PC-9 (cell line): ENCODE measurements around the gene KCTD21. TPM values are rescaled to one million over a fixed set of nuclear protein-coding genes. Genes with fewer than 3 reads are reported as not detected.

Source experiments
- BruUV-seq: library from RNA; stranded (reverse); fragments of 400-500 nt; replicated peaks from 2 replicates; lab custom pipeline; 2021; lab: Mats Ljungman, UMichigan
- CTCF ChIA-PET: fragments of 300-600 bp; sonication (Branson Sonifier 250); formaldehyde crosslinking; loops from one replicate; lab custom pipeline; 2022; ENCODE audit warnings: antibody characterized with exemption; lab: Charles Lee
- POLR2A ChIA-PET: fragments of 300-600 bp; sonication (Branson Sonifier 250); formaldehyde crosslinking; loops from one replicate; lab custom pipeline; 2022; ENCODE audit warnings: antibody characterized with exemption; ENCODE audit not compliant: unreplicated experiment; lab: Charles Lee
- DNase-seq, 2 experiments: peaks; one replicate each; pipeline versions ENCODE4 v3.0.0 to v3.0.0-alpha.2; 2015 to 2022; ENCODE audit warnings: mixed read lengths in 1 of 2
- H2AFZ ChIP-seq: fragments of 200-600 bp; sonication (generic); 2 replicates; pipeline ENCODE4 v1.8.1; 2017; ENCODE audit warnings: antibody characterized with exemption
- H3F3A ChIP-seq: fragments of 200-600 bp; sonication (generic); 2 replicates; pipeline ENCODE4 v1.8.1; 2017; ENCODE audit warnings: antibody characterized with exemption, mild to moderate bottlenecking, low read depth; ENCODE audit not compliant: insufficient read depth
- H3K27ac ChIP-seq: fragments of 200-600 bp; sonication (generic); 2 replicates; pipeline ENCODE4 v1.6.1; 2016; ENCODE audit warnings: mixed run types
- H3K27me3 ChIP-seq: fragments of 200-600 bp; sonication (generic); 2 replicates; pipeline ENCODE4 v1.6.1; 2016; ENCODE audit warnings: low read depth, mixed run types; ENCODE audit not compliant: insufficient read depth
- H3K36me3 ChIP-seq: fragments of 200-600 bp; sonication (generic); 2 replicates; pipeline ENCODE4 v1.6.1; 2016; ENCODE audit warnings: low read depth, mixed run types
- H3K4me1 ChIP-seq: fragments of 200-600 bp; sonication (generic); replicated peaks from 2 replicates; pipeline ENCODE4 v1.6.1; 2016; ENCODE audit warnings: mixed run types; ENCODE audit not compliant: insufficient read depth
- H3K4me2 ChIP-seq: fragments of 200-600 bp; sonication (generic); 2 replicates; pipeline ENCODE4 v1.6.1; 2017; ENCODE audit warnings: mixed run types
- H3K4me3 ChIP-seq: fragments of 200-600 bp; sonication (generic); 2 replicates; pipeline ENCODE4 v1.6.1; 2016; ENCODE audit warnings: mixed run types
- H3K79me2 ChIP-seq: fragments of 200-600 bp; sonication (generic); 2 replicates; pipeline ENCODE4 v1.6.1; 2017; ENCODE audit warnings: low read depth, mixed run types
- H3K9me2 ChIP-seq: fragments of 200-600 bp; sonication (generic); 2 replicates; pipeline ENCODE4 v1.8.1; 2017; ENCODE audit warnings: mild to moderate bottlenecking; ENCODE audit not compliant: insufficient read depth
- H3K9me3 ChIP-seq: fragments of 200-600 bp; sonication (generic); 2 replicates; pipeline ENCODE4 v1.8.1; 2016; ENCODE audit warnings: low read depth; ENCODE audit not compliant: insufficient read depth
- H4K20me1 ChIP-seq: fragments of 200-600 bp; sonication (generic); 2 replicates; pipeline ENCODE4 v1.8.1; 2017; ENCODE audit not compliant: insufficient read depth
- EZH2 ChIP-seq: fragments of 200-600 bp; sonication (generic); IDR thresholded peaks from 2 replicates; pipeline ENCODE4 v1.8.0; 2017; ENCODE audit warnings: antibody characterized with exemption, low read depth
- intact Hi-C: fragments of 100-400 bp; cut with micrococcal nuclease; formaldehyde crosslinking; loops from one replicate; pipeline ENCODE4 v1.10.0; 2022; ENCODE audit not compliant: unreplicated experiment
- total RNA-seq: library from RNA; stranded (reverse); gene quantifications from 2 replicates; pipeline ENCODE4 v1.2.3, GENCODE V29; 2021
- TF ChIP-seq, protein P1 (sequence below): fragments of 200-600 bp; sonication (generic); conservative IDR thresholded peaks from 2 replicates; pipeline ENCODE4 v1.6.1; 2017; ENCODE audit warnings: mixed run types, antibody characterized with exemption, mild to moderate bottlenecking, moderate library complexity

KCTD21 gene
- total RNA-seq, 1 experiment from 2014 or later: 16.5 TPM

GRCh38 chr11:78161962-78162371, 26.5 kb downstream of the KCTD21 start:
- no peak overlapping the region for H3K4me3 ChIP-seq
- no TSS peak for BruUV-seq
- CTCF ChIA-PET: no interaction called here
- H3K27me3 ChIP-seq: no peaks in the 10 kb centered on the region
- DNase-seq: no peak
- TF ChIP-seq, protein P1, sequence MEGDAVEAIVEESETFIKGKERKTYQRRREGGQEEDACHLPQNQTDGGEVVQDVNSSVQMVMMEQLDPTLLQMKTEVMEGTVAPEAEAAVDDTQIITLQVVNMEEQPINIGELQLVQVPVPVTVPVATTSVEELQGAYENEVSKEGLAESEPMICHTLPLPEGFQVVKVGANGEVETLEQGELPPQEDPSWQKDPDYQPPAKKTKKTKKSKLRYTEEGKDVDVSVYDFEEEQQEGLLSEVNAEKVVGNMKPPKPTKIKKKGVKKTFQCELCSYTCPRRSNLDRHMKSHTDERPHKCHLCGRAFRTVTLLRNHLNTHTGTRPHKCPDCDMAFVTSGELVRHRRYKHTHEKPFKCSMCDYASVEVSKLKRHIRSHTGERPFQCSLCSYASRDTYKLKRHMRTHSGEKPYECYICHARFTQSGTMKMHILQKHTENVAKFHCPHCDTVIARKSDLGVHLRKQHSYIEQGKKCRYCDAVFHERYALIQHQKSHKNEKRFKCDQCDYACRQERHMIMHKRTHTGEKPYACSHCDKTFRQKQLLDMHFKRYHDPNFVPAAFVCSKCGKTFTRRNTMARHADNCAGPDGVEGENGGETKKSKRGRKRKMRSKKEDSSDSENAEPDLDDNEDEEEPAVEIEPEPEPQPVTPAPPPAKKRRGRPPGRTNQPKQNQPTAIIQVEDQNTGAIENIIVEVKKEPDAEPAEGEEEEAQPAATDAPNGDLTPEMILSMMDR: no peak
- TF ChIP-seq EZH2: no peak
- H3K36me3 ChIP-seq: no peaks in the 10 kb centered on the region
- no peak overlapping the region for H2AFZ ChIP-seq
- no peaks in the 10 kb centered on the region for H3K4me1 ChIP-seq
- POLR2A ChIA-PET: interaction anchor here (0.6 kb wide), 1 partner anchor 10 kb away, joined by 3 read pairs; no protein-coding TSS in a partner anchor
- H3K9me2 ChIP-seq: no peaks in the 10 kb centered on the region
- no peaks in the 10 kb centered on the region for H3K79me2 ChIP-seq
- H3K4me2 ChIP-seq: no peak overlapping the region
- no peak overlapping the region for H3K27ac ChIP-seq
- intact Hi-C loops: no loop called here
- H3F3A ChIP-seq: no peaks in the 10 kb centered on the region
- H4K20me1 ChIP-seq: no peaks in the 10 kb centered on the region
- no peaks in the 10 kb centered on the region for H3K9me3 ChIP-seq

DNA sequence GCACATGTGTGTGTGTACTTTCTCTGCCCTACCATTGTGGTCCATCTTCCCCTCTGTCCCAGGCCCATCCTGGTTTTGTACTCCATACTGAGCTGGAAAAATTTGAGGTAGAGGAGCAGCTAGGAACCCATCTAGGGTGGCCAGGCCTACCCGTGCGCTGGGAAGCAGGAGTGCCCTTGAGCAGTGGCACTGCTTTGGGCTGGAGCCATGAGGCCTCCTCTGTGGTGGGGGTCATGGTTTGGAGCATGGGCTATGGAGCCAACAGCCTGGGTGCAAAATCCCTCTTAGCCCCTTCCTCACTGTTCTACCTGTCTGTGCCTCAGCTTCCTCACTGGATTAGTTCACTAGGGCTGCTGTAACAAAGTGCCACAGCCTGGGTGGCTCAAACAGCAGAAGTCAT, 27.1 kb downstream of the KCTD21 start:
- Histone ChIP-seq H4K20me1 (no peaks in the 10 kb centered on the region), H3K27me3 (no peaks in the 10 kb centered on the region), H3K4me3 (no peak overlapping the region), H3K9me2 (no peaks in the 10 kb centered on the region), H3K9me3 (no peaks in the 10 kb centered on the region), H3K79me2 (no peaks in the 10 kb centered on the region), H3K4me2 (no peak overlapping the region), H3F3A (no peaks in the 10 kb centered on the region), H2AFZ (no peak overlapping the region), H3K27ac (no peak overlapping the region), H3K4me1 (no peaks in the 10 kb centered on the region), H3K36me3 (no peaks in the 10 kb centered on the region)
- TF ChIP-seq, protein P1: no peak
- TF ChIP-seq EZH2: no peak
- no TSS peak for BruUV-seq
- POLR2A ChIA-PET: interaction anchor here (0.8 kb wide), 1 partner anchor 18 kb away, joined by 3 read pairs; no protein-coding TSS in a partner anchor
- intact Hi-C loops: no loop called here
- CTCF ChIA-PET: no interaction called here
- no peak for DNase-seq

DNA sequence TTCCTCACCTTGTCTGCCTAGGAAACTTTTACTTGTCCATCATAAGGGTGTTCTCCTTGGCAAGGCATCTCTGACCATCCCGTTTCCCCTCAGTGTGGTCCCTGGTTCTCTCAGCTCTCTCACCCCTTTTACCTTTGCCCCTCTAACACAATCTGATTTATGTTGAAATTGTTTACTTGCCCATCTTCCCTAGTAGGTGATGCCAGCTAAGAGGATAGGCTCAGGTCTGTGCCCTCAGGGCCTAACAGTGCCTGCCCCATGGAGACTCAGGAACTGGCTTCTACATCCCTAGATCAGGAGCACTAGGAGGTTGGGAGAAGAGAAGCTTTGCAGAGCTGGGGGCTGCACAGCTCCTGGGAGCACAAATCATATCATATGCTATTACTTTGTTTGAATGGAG, 27.9 kb downstream of the KCTD21 start:
- Histone ChIP-seq H3K9me2 (no peaks in the 10 kb centered on the region), H3F3A (no peaks in the 10 kb centered on the region), H3K9me3 (no peaks in the 10 kb centered on the region), H3K27ac (no peak overlapping the region), H4K20me1 (no peaks in the 10 kb centered on the region), H3K4me1 (no peaks in the 10 kb centered on the region), H3K79me2 (no peaks in the 10 kb centered on the region), H2AFZ (no peak overlapping the region), H3K4me2 (no peak overlapping the region), H3K4me3 (no peak overlapping the region), H3K27me3 (no peaks in the 10 kb centered on the region), H3K36me3 (no peaks in the 10 kb centered on the region)
- intact Hi-C loops: no loop called here
- no TSS peak for BruUV-seq
- ChIA-PET POLR2A (no interaction called here), CTCF (no interaction called here)
- no peak for DNase-seq
- TF ChIP-seq EZH2: no peak
- TF ChIP-seq, protein P1: no peak
